ENCODE results near the gene TRAPPC1. TPM values are rescaled to one million over a fixed set of nuclear protein-coding genes. Genes with fewer than 3 reads are reported as not detected.

TRAPPC1 gene
- total and polyA plus RNA-seq, 4 donors = 15.9 to 96.9 (median 57.2) TPM

GRCh38 chr17:7972131-7972785, 40.5 kb upstream of the TRAPPC1 start:
- H3K4me3 ChIP-seq (ENCODE audit: low read depth in 1 of 3, low read length in 3 of 3) = no peak overlapping the region
- DNase-seq (ENCODE audit: low spot score) = no peak
- H3K36me3 ChIP-seq (ENCODE audit: control insufficient read depth in 4 of 4, insufficient read depth in 3 of 4, low read depth in 1 of 4, low read length in 3 of 4) = no peaks in the 10 kb centered on the region
- H3K27me3 ChIP-seq (ENCODE audit: control insufficient read depth in 4 of 4, insufficient read depth in 4 of 4, low read length in 3 of 4) = no peaks in the 10 kb centered on the region
- no peak for TF ChIP-seq JUND (IDR thresholded peaks at IDR 0.05)
- H3K9me3 ChIP-seq (ENCODE audit: control insufficient read depth in 4 of 4, low read length in 3 of 4) = peaks cover 2 to 9% (median 6%) of the 10 kb centered on the region in 4 donors
- no peak overlapping the region for H3K27ac ChIP-seq (ENCODE audit: low read depth in 1 of 2, low read length in 2 of 2)
- 92% methylated on average over 8 of the region's 8 CpGs for WGBS
- no peak overlapping the region for H3K9ac ChIP-seq (ENCODE audit: low read depth in 1 of 2, low read length in 2 of 2)
- no peaks in the 10 kb centered on the region for H3K4me1 ChIP-seq (ENCODE audit: control insufficient read depth in 4 of 4, insufficient read depth in 4 of 4, low read length in 3 of 4)

GRCh38 chr17:7971651-7972050, 39.9 kb upstream of the TRAPPC1 start:
- Histone ChIP-seq H3K36me3 (ENCODE audit: control insufficient read depth in 4 of 4, insufficient read depth in 3 of 4, low read depth in 1 of 4, low read length in 3 of 4) (no peaks in the 10 kb centered on the region), H3K4me3 (ENCODE audit: low read depth in 1 of 3, low read length in 3 of 3) (no peak overlapping the region), H3K27ac (ENCODE audit: low read depth in 1 of 2, low read length in 2 of 2) (no peak overlapping the region), H3K9me3 (ENCODE audit: control insufficient read depth in 4 of 4, low read length in 3 of 4) (peaks cover 2 to 9% (median 6%) of the 10 kb centered on the region in 4 donors), H3K9ac (ENCODE audit: low read depth in 1 of 2, low read length in 2 of 2) (no peak overlapping the region), H3K4me1 (ENCODE audit: control insufficient read depth in 4 of 4, insufficient read depth in 4 of 4, low read length in 3 of 4) (no peaks in the 10 kb centered on the region), H3K27me3 (ENCODE audit: control insufficient read depth in 4 of 4, insufficient read depth in 4 of 4, low read length in 3 of 4) (no peaks in the 10 kb centered on the region)
- no peak for DNase-seq (ENCODE audit: low spot score)
- 54% methylated on average over 4 of the region's 4 CpGs for WGBS
- TF ChIP-seq HNF4A (conservative IDR thresholded peaks at IDR 0.05) (no peak), ATF3 (IDR thresholded peaks at IDR 0.05) (no peak), EGR1 (IDR thresholded peaks at IDR 0.05; ENCODE audit: low read depth in 2 of 2) (no peak), FOXA2 (IDR thresholded peaks at IDR 0.05) (no peak), RAD21 (IDR thresholded peaks at IDR 0.05) (no peak), SP1 (IDR thresholded peaks at IDR 0.05) (no peak), TAF1 (conservative IDR thresholded peaks at IDR 0.05) (no peak)

GRCh38 chr17:7969433-7969832, 37.7 kb upstream of the TRAPPC1 start:
- WGBS = 79% methylated on average over 6 of the region's 6 CpGs
- no peak for DNase-seq (ENCODE audit: low spot score)

DNA sequence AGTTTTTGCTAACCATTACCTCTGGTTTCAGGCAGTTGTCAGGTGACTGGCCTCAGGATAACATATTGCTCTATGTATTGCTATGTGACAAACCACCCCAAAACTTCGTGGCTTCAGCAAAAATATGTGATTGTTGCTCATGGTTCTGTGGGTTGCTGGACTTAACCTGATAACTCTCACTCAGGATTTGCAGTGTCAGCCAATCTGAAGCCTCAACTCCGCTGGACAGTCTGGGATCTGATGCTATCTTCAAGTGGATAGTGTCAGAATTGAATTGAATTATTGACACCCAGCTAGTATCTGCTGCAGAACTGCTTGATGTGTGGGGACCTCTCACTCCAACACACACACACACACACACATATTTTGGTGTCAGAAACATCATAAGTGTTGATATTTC, 36.0 kb upstream of the TRAPPC1 start:
- Histone ChIP-seq H3K9ac (ENCODE audit: low read depth in 1 of 2, low read length in 2 of 2) (no peak overlapping the region), H3K4me1 (ENCODE audit: control insufficient read depth in 4 of 4, insufficient read depth in 4 of 4, low read length in 3 of 4) (no peaks in the 10 kb centered on the region), H3K36me3 (ENCODE audit: control insufficient read depth in 4 of 4, insufficient read depth in 3 of 4, low read depth in 1 of 4, low read length in 3 of 4) (no peaks in the 10 kb centered on the region), H3K9me3 (ENCODE audit: control insufficient read depth in 4 of 4, low read length in 3 of 4) (no peaks in the 10 kb centered on the region), H3K27me3 (ENCODE audit: control insufficient read depth in 4 of 4, insufficient read depth in 4 of 4, low read length in 3 of 4) (no peaks in the 10 kb centered on the region), H3K4me3 (ENCODE audit: low read depth in 1 of 3, low read length in 3 of 3) (no peak overlapping the region), H3K27ac (ENCODE audit: low read depth in 1 of 2, low read length in 2 of 2) (no peak overlapping the region)
- no peak for DNase-seq (ENCODE audit: low spot score)
- WGBS = 59% methylated on average over 2 of the region's 2 CpGs
- no peak for TF ChIP-seq HNF4A (conservative IDR thresholded peaks at IDR 0.05)
- TF ChIP-seq, protein P1, sequence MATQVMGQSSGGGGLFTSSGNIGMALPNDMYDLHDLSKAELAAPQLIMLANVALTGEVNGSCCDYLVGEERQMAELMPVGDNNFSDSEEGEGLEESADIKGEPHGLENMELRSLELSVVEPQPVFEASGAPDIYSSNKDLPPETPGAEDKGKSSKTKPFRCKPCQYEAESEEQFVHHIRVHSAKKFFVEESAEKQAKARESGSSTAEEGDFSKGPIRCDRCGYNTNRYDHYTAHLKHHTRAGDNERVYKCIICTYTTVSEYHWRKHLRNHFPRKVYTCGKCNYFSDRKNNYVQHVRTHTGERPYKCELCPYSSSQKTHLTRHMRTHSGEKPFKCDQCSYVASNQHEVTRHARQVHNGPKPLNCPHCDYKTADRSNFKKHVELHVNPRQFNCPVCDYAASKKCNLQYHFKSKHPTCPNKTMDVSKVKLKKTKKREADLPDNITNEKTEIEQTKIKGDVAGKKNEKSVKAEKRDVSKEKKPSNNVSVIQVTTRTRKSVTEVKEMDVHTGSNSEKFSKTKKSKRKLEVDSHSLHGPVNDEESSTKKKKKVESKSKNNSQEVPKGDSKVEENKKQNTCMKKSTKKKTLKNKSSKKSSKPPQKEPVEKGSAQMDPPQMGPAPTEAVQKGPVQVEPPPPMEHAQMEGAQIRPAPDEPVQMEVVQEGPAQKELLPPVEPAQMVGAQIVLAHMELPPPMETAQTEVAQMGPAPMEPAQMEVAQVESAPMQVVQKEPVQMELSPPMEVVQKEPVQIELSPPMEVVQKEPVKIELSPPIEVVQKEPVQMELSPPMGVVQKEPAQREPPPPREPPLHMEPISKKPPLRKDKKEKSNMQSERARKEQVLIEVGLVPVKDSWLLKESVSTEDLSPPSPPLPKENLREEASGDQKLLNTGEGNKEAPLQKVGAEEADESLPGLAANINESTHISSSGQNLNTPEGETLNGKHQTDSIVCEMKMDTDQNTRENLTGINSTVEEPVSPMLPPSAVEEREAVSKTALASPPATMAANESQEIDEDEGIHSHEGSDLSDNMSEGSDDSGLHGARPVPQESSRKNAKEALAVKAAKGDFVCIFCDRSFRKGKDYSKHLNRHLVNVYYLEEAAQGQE (IDR thresholded peaks at IDR 0.05) = no peak
- no peak for TF ChIP-seq RXRA (IDR thresholded peaks at IDR 0.05)
- TF ChIP-seq FOXA1 (IDR thresholded peaks at IDR 0.05) = no peak
- no peak for TF ChIP-seq CTCF (IDR thresholded peaks at IDR 0.05; ENCODE audit: low read depth, low read length, missing input control)

More at GRCh38 chr17:7969433-7969832, 37.7 kb upstream of the TRAPPC1 start:
- H3K27me3 ChIP-seq (ENCODE audit: control insufficient read depth in 4 of 4, insufficient read depth in 4 of 4, low read length in 3 of 4) = no peaks in the 10 kb centered on the region
- no peaks in the 10 kb centered on the region for H3K36me3 ChIP-seq (ENCODE audit: control insufficient read depth in 4 of 4, insufficient read depth in 3 of 4, low read depth in 1 of 4, low read length in 3 of 4)
- TF ChIP-seq JUND (IDR thresholded peaks at IDR 0.05) (no peak), RXRA (IDR thresholded peaks at IDR 0.05) (no peak)
- H3K27ac ChIP-seq (ENCODE audit: low read depth in 1 of 2, low read length in 2 of 2) = no peak overlapping the region
- H3K9me3 ChIP-seq (ENCODE audit: control insufficient read depth in 4 of 4, low read length in 3 of 4) = peaks cover 0 to under 1% (median under 1%) of the 10 kb centered on the region in 4 donors
- no peak overlapping the region for H3K4me3 ChIP-seq (ENCODE audit: low read depth in 1 of 3, low read length in 3 of 3)
- no peak overlapping the region for H3K9ac ChIP-seq (ENCODE audit: low read depth in 1 of 2, low read length in 2 of 2)
- no peaks in the 10 kb centered on the region for H3K4me1 ChIP-seq (ENCODE audit: control insufficient read depth in 4 of 4, insufficient read depth in 4 of 4, low read length in 3 of 4)
